GM18519 (cell line): ENCODE measurements around the gene KLK15.
"Not testable (repeated sequence)": the region's sequence is repeated elsewhere in the genome, so short reads cannot be mapped to it uniquely, and the experiment has no call there.

Experiments
- ATAC-seq: cut with Tn5 transposase; IDR thresholded peaks from one replicate; pipeline ENCODE4 v1.9.1; 2021; ENCODE audit warnings: mild to moderate bottlenecking, moderate library complexity; ENCODE audit not compliant: unreplicated experiment, low FRiP score

The KLK15 gene

GRCh38 chr19:50822661-50823208 lies 10.6 kb downstream of the KLK15 start:
- ATAC-seq, result no peak

DNA sequence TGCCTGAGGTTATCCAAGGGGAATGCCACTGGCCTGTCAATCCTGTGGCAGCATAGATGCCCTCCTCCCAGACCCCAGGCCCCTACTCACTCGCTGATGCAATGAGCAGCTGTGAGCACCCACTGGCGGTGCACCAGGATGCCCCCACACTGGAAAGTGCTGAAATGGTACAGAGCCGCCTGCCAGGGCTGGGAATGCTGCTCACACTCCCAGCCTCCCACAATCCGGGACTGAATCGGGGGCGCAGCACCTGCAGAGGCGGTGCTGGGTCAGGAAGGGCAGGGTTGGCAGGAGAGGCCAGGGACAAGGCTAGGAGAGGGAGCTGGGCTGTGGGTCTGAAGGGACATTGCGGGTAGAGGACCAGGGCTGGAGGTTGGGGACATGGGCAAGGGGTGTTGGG lies 11.8 kb downstream of the KLK15 start:
- no peak for ATAC-seq

- ATAC-seq, result no peak
Observed at GRCh38 chr19:50821248-50821612, 12.1 kb downstream of the KLK15 start.

GRCh38 chr19:50820549-50821247 lies 12.7 kb downstream of the KLK15 start:
- no peak for ATAC-seq

GRCh38 chr19:50820086-50820485 lies 13.3 kb downstream of the KLK15 start:
- no peak for ATAC-seq

- ATAC-seq, result no peak
Observed at GRCh38 chr19:50819636-50820035, 13.7 kb downstream of the KLK15 start.

DNA sequence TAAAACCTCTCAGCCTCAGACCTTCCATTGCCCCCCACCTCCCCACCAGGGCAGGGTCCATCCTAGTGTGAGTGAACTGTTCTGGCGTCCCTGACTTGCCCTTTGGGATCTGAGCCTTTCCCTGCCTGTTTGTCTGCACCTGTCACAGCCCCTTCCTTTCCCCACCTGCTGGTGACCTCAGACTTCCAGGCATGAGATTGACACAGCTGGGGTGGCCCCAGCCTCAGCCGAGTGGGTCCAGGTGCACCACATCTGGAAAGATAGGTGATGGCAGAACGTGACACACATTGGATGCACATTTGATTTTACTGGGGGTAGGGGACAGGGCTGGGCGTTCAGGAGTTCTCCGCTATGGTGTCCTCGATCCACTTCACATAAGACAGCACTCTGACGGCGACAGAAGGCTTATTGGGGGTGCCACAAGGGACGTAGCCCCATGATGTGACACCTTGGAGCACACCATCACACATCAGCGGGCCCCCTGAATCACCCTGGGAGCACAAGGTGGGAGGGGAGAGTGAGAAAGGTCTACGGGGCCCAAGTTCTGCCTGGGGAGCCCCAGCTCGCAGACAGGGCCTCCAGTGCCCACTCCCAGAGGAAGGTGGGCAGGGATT lies 14.4 kb downstream of the KLK15 start:
- ATAC-seq, result no peak

- peak; percentile 42 for ATAC-seq
Observed at GRCh38 chr19:50817941-50818858, 15.2 kb downstream of the KLK15 start.

GRCh38 chr19:50815439-50815838 lies 17.9 kb downstream of the KLK15 start:
- ATAC-seq, result no peak

- ATAC-seq, result no peak
Observed at GRCh38 chr19:50814883-50815282, 18.5 kb downstream of the KLK15 start.

DNA sequence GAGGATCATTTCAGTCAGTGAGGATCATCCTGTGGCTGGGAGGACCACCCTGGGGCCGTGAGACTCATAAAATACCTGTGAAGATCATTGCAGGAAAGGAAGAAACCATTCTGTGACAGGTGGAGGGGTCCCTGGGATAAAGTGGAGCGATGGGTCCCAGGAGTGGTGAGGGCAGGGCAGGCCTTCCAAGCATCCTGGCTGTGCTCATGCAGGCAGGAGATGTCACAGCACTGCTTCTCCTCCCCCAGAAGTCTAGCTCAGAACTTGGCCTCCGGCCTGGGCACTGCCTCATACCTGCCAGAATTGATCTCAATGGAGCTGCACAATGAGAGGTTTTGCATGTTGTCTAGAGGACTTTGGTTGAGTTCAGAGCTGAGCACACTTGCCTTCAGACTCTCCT lies 20.9 kb downstream of the KLK15 start:
- no peak for ATAC-seq

- ATAC-seq, result not testable (repeated sequence)
Observed at GRCh38 chr19:50811622-50812238, 21.6 kb downstream of the KLK15 start.

- no peak for ATAC-seq
Observed at GRCh38 chr19:50808856-50809255, 24.5 kb downstream of the KLK15 start.

GRCh38 chr19:50804420-50805272 lies 28.7 kb downstream of the KLK15 start:
- peak; percentile 77 for ATAC-seq

DNA sequence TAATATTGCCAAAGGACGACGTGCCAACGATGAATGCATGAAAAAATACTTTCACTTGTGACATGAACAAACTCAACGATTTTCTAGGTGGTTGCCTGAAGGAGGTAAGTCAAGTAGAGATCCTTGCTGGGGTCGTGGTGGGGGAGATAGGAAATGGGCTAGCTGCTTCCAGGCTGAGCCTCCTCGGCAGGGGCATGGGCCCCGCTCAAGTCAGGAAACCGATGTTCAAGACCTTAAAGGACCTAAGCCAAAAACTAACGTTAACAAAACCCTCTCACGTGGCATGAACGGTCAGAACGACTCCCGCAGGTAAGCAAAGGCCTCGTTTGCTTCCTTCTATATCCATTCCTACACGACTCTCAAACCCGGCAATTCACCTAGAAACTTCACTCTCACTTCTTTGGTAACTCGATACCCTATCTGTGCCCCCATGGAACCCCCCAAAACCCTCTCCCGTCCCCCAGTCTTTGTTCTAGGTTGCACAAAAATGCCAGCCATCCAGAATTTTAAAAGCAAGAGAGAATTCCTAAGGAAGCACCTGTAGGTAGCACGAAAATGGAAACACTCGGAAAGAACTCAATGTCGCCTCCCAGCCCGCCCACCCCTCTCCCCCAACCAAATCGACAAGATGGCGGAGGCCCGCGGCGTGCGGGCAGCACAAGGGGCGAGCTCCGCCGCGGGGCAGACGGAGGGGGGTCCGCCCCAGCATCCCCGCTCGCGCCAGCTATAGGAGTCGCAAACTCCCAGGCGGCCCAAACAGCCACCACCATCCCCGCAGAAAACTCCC lies 29.5 kb downstream of the KLK15 start:
- ATAC-seq, result no peak

DNA sequence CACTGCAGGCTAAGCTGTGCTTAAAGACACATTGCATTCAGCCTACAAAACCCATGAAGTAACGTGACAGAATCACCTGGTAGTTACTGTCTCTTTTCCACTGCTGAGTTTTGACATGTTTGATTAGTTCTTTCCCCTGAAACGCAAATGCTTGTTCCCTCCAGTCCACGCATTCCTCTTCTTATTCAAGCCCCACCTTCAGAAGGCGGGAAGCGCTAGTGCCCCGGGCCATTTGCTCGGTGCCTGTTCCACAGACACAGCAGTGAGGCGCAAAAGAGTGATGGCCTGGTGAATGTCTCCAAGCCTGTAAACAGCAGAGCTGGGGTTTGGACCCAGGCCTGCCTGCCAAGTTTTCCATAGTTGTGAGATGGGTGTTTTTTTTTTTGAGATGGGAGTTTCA lies 32.3 kb downstream of the KLK15 start:
- ATAC-seq, result no peak

DNA sequence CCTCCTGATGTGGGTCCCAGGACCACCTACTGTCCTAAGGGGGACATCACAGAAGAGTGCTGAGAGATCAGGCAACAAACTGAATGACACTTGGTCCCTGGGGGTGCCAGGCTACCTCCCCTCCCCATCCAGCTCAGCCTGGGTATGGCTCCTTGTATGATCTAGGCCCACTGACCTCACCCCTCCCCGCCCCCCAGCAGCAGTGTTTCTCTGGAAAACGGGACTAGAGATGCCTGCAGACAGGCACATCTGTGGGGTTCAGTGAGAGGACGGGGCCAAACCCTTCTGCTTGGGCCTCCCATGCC lies 33.9 kb downstream of the KLK15 start:
- ATAC-seq, result no peak

- no peak for ATAC-seq
Observed at GRCh38 chr19:50798659-50799546, 34.5 kb downstream of the KLK15 start.
